ENCODE results near the gene TMEM252.
A peak's percentile ranks its signal among the peaks of the same experiment; 100 is the strongest.

Gene TMEM252, protein sequence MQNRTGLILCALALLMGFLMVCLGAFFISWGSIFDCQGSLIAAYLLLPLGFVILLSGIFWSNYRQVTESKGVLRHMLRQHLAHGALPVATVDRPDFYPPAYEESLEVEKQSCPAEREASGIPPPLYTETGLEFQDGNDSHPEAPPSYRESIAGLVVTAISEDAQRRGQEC

DNA sequence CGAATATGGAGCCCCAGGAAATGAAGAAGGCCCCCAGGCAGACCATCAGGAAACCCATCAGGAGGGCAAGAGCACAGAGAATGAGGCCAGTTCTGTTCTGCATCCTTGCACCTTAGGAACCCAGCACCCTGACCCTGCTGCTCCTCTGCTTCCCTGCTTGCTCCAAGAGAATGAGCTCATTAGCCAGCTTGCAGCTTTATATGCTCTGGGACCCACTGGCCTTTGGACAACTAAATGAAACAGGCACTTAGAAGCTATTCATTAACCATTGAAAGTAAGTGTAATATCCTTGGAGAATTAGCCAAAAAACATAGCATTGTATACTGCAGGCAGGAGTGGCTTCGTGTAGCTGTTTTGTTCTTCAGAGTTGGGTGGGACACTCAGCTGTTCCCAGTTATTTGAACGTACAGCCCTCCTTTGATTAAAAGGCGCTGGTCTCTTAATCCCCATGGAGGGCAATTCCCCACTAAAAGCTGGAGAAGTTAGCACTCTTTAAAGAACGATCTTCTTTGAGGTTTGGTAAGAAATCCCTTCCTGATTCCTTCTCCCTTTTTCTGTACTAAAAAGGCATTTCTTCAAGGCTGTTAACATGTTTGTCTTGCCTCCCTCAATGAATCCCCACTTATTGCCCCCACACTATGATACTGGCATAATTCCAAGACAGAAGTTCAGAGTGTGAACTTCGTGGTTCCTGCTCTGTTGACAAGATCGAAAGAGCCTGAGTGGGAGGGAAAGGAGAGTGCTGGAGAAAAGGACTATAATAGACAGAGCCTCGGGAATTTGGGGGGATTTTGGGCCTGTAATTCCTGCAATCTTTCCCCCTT is at the start of gene TMEM252:
Gene TMEM252 (minus strand): TSS at position 172 of the 824 bp plus-strand sequence. CDS start 69 bp downstream, at position 103.
- DNase-seq (ENCODE audit: low spot score), result no peak

DNA sequence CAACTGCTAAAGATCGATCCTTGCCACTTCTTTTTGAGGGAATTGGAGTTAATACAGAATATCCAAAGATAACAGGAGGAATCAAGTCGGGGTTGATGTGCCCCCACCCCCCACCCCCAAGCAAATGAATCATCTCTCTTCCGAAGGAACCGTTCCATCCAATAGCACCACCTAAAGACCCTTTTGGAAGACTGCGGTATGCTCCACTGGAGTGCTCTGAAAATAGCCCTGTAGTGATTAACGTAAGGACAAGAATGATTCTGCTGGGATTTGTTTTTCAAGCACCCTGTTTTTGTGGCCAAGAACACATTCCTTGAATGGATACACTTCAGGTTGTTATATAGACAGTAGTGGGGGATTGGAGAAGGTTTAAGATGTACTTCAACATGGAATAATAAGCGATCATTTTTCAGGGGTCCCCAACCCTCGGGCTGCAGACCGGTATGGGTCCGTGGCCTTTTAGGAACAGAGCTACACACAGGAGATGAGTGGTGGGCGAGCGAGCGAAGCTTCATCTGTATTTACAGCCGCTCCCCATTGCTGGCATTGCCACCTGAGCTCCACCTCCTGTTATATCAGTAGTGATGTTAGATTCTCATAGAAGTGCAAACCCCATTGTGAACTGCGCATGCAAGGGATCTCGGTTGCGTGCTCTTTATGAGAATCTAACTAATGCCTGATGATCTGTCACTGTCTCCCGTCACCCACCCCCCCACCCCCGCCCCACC is 44.5 kb upstream of the TMEM252 start:
- DNase-seq (ENCODE audit: low spot score), result no peak

DNA sequence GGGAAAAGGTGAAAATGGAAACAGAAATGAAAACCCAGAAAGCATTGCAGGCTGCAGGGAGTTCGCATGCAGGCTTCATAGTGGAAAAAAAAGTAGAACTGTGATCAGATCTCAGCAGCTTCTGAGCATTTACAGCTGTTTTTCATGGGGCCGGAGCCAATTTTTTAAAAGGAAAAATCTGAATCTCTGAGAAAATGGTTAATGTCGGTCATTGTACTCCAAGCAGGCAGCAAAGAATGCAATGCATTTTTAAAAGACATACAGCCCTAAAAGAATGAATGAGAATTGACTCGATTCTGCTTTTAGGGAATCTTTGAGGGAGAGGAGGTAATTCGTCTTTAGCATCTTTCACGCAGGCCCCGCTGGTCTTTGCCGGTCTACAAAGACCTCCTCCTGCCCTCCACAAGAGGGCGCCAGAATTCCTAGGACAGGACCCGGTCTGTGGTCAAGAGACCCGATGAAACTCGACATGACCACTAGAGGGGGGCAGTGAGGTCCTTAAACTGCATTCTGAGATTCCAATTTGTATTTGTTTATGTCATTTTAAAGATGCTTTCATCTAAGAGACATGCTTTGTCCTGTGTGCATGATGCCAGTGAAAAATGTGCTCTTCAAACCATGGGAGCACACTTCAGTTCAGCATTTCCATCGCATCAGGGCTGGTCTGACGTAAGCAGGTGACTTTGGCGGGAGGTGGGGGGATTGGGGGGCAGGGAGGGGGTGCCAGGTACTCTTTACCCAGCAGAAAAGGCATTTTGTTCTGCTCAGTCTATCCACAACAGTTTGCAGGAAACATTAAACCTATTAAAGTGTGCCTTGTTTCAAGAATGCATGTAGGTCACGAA is 43.7 kb upstream of the TMEM252 start:
- DNase-seq (ENCODE audit: low spot score), result peak; percentile 84

DNA sequence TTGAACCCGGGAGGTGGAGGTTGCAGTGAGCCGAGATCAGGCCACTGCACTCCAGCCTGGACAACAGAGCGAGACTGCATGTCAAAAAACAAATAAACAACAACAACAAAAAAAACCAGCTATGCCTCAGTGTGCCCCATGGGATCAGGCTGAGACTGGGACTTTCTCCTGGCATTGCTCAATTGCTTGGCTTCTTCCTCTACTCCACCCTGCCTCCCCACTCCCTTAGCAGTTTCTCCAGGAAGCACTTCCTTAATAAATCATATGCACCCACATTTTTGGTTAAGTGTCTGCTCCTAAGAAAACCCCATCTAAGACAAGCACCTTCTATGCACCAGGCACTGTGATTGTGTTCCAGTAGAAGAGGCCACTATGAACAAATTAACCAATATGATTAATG is 41.0 kb upstream of the TMEM252 start:
- no peak for DNase-seq (ENCODE audit: low spot score)

DNA sequence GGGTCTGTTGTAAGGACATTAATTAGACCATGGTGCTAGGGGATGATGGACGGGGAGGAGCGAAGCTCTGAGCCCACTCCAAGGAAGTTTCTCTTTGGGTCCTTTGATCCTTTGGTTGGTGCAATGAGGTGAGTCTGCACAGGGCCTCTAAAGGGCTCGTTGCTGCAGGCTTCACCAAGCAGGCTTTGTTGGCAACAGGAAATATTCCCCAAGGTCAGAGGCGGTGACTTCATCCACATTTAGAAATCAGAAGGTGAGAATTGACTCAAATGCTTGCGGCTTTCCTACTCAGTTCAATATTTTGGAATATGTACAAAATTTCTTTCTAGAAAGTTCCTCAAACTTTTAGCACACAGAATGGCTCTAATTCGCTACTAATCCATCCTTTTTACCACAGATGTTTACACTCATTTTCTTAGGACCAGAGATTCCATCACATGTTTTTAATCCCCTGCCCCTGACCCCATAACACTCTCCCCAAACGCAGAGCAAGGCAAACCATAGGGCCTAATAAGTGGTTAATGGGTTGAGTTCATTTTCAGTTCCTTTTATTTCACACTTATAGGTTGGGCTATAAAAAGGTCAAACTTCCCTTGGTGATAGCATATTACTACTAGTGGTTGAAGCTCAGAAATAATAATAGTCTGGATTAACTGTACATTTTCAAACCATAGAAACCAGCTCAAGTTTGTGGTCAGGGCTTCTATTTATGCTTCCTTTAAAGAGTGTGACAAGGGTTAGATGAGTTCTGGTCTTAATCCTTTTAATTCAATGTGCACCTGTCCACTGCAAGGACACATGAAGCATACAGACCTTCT is 37.3 kb upstream of the TMEM252 start:
- peak; percentile 55 for DNase-seq (ENCODE audit: low spot score)

DNA sequence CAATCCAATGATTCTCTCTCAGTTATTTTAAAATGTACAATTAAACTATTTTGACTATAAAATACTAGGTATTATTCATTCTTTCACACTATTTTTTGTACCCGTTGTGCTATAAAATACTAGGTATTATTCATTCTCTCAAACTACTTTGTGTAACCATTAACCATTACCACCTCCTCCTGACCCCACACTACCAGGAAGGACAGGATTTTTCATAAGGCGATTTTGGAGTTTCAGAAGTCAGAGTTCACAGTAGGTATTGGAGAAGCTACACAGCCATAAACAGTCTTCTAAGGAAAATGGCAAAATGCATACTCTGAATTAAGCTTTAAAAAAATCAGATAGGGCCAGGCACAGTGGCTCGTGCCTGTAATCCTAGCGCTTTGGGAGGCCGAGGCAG is 35.1 kb upstream of the TMEM252 start:
- no peak for DNase-seq (ENCODE audit: low spot score)

DNA sequence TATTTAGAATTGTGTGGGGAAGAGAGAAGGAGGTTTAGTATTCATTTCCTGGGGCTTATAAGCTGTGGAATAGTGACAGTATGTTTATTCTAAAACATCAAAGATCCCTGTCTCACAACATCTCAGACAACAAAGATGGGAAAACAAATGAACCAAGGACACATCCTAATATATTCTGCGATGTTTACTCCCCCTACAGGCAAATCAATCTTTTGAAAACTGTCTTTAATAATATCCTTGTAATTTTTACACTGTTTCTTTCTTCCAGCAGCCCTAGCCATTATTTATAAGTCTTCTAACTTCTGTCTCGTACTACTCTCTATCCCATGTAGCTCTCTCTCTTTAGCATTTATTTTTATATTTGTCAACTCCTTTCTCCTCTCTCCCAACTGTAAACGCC is 33.5 kb upstream of the TMEM252 start:
- DNase-seq (ENCODE audit: low spot score), result no peak

DNA sequence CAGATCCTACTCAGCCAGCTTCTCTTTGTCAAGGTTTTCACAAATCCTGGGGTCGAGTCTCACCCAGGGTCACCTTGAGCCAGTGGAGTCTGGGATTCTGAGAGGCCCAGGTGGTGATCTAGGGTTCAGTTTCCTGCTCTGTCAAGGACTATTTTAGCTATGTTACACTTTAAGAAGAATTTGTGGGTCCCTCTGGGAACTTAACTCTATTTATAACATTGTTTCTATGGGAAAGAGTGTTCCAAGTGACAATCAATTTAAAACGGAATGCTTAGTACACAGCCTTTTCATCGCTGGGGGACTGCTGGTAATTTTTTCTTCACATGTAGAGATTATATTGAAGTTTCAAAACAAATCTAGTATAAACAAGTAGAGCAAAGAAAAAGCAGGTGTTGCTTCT is 26.9 kb upstream of the TMEM252 start:
- DNase-seq (ENCODE audit: low spot score), result no peak

DNA sequence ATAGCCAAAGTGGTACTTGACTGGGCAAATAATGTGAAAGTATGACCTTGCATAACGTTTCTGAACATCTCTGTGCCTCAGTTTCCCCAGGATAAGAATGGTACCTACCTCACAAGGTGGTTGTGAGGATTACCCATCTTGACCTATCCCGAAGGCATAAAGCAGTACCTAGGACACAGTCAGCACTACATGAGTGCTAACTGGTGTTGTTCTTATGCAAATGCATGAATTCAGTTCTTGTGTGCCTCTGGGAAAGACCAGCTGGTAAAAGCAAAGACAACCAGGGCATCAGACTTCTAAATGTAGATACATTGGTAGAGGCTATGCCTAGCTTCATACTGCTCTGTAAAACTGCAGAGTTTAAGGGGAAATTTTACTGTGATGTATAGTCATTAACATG is 21.8 kb upstream of the TMEM252 start:
- no peak for DNase-seq (ENCODE audit: low spot score)

DNA sequence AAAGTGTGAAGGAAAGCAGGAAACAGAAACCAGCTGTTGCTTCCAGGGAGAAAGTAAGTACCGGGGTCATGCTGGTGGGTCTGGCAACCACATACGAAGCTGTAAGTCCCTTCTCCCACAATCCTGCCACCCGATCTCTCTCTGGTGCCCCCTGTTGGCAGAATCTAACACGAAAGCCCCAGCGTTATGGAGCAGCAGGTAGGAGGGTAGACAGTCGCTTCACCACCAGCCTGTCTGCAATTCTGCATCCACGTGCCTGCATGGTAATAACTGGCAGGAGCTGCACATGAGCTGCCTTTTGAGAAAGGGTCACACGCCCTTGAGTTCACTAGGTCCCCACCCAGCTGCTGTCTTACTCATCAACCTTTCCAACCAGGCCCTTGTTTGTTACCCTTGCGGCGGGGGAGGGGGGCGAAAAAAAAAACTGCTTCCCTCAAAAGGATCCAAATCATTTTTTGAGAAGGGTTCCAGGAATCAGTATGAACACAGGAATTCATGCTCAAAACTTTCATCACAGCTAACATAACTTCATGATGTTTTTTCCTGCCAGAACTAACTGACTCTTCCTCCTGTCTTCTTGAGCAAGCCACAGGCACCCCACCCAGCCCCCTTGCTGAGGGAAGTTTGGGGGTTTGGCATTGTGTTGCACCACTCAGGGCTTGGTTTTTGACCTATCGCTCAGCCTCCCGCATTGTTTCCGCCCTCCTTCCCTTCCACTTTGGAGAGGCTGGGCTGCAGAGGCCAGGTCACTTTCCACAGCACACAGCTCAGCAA is 19.6 kb upstream of the TMEM252 start:
- peak; percentile 72 for DNase-seq (ENCODE audit: low spot score)

DNA sequence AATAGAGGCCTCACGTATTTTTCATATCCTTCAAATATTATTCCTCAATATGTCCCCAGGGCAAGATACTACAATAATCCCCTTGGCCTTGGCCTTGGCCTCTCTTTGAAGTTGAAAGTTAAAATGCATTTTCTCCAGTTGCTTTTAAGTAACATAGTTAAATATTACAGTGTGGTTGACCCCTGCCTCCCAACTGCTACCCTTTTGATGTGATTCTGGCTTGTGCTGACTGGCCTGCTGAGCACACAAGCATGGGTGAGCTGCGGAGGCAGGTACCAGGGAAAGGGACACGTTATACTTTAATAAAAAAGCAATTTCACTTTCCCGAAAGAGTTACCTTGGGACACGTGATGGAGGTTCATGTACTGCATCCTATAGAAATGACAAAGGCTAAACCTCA is 17.9 kb upstream of the TMEM252 start:
- no peak for DNase-seq (ENCODE audit: low spot score)

DNA sequence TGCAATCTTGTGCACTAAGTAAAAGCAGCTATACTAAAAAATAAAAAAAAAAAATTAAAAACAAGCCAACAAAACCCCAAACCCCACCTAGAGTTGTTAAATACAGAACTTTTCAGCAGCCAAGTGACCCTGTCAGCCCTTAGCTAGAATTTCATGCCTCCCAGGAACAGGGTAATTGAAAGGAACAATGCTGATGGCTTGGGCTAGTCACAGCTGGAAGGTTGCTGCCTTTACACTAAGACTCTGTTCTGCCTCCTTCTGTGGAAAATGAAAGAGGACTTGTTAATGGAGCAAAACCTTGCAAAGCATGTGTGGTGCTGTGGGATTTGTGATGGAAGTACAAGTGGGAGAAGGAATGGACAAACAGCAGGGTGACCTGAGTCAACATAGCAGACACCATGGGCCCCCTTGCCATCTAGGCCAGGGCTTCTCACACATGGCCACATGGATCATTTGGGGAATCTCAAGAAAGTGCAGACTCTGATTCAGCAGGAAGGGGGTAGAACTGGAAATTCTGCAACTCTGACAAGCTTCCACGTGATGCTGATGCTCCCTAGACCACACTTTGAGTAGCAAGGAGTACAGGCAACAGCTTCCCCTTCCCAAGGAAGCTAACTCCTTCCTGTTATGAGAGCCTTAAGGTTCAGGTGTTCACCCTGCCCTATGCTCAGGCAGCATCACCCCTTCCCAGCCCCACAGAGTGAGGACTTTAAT is 14.9 kb upstream of the TMEM252 start:
- DNase-seq (ENCODE audit: low spot score), result no peak

DNA sequence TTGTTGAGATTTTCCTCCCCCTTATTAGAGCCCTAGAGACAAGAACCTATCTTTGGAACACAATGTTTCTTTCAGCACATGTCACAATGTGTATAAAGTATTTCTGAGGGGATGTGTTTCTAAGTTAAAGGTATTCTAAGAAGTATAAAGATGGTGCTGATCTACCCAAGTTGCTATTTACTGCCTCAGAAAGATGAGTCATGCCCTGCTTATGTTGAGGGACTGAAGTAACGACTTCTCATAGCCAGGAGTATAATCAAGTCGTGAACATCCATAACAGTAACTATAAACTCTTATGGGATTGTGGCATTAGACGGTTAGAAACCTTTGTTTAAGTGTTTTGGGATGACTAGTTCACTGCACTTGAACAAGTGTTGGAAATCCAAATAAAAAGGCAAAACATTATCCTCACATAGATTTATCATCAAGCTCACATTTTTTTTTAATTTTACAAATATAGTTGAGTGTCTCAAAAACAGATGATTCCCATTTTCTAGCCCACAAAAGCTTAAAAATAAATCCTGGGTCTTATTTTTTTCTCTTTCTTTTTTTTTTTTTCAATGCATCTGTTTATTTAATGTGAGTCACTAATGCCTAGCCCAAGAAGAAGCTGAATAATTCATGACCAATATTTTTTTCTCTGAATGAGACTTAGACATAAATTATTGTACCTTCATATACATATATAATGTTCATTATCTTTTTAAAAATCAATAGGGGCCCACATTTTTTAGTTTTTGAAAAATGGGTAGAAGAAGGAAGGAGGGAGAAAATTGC is 12.2 kb upstream of the TMEM252 start:
- no peak for DNase-seq (ENCODE audit: low spot score)

DNA sequence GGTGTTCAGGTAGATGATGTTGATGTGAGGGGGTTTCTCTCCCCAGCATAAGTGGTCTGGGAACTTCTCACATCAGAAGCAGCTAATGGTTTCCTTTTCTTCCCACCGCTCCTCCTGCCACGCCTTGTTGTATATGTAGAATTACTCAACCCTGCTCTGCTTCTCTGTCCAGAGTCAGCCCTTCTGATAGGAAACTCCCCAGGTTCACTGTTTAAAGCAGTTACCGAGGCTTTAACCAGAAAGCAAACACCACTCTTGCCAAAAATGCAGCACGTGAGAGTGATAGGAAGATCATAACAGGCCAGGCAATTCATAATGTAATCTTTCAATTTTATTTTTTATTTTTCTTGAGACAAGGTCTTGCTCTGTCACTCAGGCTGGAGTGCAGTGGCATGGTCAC is 10.5 kb upstream of the TMEM252 start:
- no peak for DNase-seq (ENCODE audit: low spot score)

DNA sequence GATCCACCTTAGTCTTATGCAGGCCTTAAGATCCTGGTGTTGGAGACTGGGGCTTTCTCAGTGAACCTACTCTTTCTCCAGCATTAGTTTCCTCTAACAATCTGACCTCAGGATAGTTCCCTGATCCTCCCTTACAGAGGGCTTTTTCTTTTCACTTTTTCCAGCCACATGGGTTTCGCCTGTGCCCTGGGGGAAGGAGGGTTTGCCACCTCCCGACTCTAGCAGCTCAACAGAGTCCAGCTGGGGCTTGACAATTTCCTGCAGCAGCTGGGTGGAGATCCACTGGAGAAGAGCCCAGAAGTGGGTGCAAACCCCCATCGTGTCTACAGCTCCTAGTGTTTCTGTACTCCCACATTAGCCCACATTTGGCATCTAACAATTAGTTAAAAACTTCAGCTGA is 7.6 kb upstream of the TMEM252 start:
- DNase-seq (ENCODE audit: low spot score), result no peak

DNA sequence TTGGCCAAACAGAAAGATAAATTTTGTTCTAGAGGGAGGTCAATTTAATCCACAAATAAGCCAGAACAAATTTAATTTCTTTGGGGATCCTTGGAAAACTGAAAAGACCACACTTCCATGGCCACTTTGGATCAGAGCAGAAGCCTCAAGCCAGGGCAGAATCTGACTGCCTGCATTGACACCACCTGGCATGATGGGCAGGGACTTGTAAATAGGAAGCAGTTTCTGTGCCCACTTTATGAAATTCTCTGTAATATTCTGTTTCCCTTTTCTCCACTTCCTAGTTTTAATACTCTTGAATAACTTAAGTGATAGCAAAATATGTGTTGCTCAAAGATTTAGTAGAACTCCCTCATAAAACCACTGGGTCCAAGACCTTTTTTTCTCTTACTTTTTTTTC is 6.7 kb upstream of the TMEM252 start:
- DNase-seq (ENCODE audit: low spot score), result peak; percentile 13

DNA sequence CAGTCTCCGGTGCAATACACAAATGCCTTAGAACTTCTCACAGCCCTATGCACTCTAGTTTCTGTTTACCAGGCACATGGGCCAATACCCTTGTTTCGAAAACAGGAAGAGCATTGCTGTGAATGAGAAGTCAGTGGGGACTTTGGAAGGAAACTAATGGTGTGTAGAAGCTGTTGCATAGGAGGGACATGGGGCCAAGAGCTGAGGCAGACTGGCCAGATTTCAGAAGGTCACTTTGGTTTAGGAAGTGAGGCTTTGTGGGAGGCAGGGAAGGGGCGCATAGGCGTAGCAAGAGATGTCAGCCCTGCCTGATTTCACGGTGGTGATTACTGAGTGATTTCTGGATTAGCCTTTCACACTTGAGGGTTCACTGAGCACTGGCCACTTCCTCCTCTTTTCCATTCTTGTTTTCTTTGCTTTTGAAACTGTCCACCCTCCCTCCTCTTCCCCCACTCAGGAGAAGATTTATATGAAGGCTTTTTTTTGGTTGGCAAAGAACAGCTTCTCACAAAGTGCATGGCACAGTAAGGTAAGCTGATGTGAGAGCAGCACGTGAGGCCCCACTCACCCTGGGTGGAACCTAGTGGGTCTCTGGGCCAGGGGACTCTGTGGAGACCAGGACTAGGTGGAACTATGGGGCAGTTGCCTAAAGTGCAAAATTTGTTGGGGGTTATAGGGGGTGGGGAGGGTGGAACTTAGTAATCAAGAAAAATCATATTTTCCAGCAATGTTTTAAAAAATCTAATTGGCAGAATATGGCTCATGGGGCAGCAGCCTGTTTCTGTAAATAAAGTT is 6.1 kb upstream of the TMEM252 start:
- DNase-seq (ENCODE audit: low spot score), result peak; percentile 46

DNA sequence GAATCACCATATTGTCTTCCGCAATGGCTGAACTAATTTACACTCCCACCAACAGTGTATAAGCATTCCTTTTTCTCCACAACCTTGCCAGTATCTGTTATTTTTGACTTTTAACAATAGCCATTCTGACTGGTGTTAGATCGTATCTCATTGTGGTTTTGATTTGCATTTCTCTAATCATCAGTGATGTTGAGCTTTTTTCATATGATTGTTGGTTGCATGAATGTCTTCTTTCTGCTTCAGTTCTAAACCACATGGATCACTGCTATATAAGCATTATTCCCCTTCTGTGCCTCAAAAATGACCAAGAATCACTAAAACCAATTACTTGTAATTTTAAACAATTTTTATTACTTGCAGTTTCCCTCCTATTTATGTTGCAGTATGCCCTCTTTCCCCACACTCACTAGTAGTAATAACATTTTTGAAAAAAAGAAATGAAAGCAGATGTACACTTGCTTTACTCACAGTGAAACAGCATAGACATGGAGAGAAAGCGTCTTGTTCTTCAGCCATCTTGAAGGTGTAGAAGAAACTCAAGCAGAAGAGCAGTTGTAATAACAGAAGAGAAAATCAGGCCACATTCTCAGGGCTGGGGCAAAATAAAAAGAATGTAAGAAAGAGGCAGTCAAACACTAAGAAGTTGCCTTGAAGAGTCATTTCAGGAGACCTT is 4.5 kb upstream of the TMEM252 start:
- DNase-seq (ENCODE audit: low spot score), result no peak
